Endothelial cell of umbilical vein (primary cell): Measurements from ENCODE around the gene KCNG3. TPM values are rescaled to one million over a fixed set of nuclear protein-coding genes. Genes with fewer than 3 reads are reported as not detected.

Experiments
- BruUV-seq: library from RNA; stranded (reverse); fragments of 400-500 nt; replicated peaks from 2 replicates; lab custom pipeline; 2021; lab: Mats Ljungman, UMichigan
- CTCF ChIA-PET: fragments of 300-600, 350-600 bp; sonication (Branson Sonifier 250); formaldehyde crosslinking; loops from one replicate; lab custom pipeline; 2021; ENCODE audit warnings: antibody characterized with exemption, inconsistent platforms; lab: Charles Lee
- POLR2A ChIA-PET: fragments of 300-600, 350-600 bp; sonication (Branson Sonifier 250); formaldehyde crosslinking; loops from one replicate; lab custom pipeline; 2021; ENCODE audit warnings: antibody characterized with exemption, inconsistent platforms; lab: Charles Lee
- DNase-seq: peaks from one replicate; pipeline ENCODE4 v3.0.0-alpha.2; 2011; ENCODE audit warnings: low read depth, low spot score
- FAIRE-seq: peaks from 2 replicates; lab custom pipeline; 2011; peaks lifted over from hg19 to GRCh38; lab: Jason Lieb, UNC
- H2AFZ ChIP-seq: 2 replicates; pipeline ENCODE4 v1.6.0; 2012; ENCODE audit warnings: low read depth, low read length, control low read depth, inconsistent platforms
- H3K27ac ChIP-seq: 2 replicates; pipeline ENCODE4 v1.5.1; 2011; ENCODE audit warnings: low read depth, mild to moderate bottlenecking, control low read depth, low read length, moderate library complexity; ENCODE audit not compliant: insufficient read depth
- H3K27me3 ChIP-seq, 2 experiments: 2 replicates each; pipeline versions ENCODE4 v1.6.0 to v1.6.1; 2011; ENCODE audit warnings: low read length in 2 of 2, mixed read lengths in 1 of 2; ENCODE audit not compliant: control insufficient read depth in 2 of 2, insufficient read depth in 2 of 2
- H3K36me3 ChIP-seq, 2 experiments: 2 replicates in 1 of 2; 3 replicates in 1 of 2; pipeline ENCODE4 v1.5.1; 2011; ENCODE audit warnings: low read length in 2 of 2, mild to moderate bottlenecking in 1 of 2, moderate library complexity in 1 of 2; ENCODE audit not compliant: control insufficient read depth in 2 of 2, insufficient read depth in 2 of 2; ENCODE audit errors: extremely low read depth in 1 of 2
- H3K4me1 ChIP-seq: 3 replicates; pipeline ENCODE4 v1.5.1; 2011; ENCODE audit warnings: mild to moderate bottlenecking, low read length; ENCODE audit not compliant: control insufficient read depth, insufficient read depth; ENCODE audit errors: extremely low read depth
- H3K4me2 ChIP-seq: 2 replicates; pipeline ENCODE4 v1.6.1; 2011; ENCODE audit warnings: low read length, control low read depth, mixed read lengths; ENCODE audit not compliant: insufficient read depth
- H3K4me3 ChIP-seq, 3 experiments: fragments of 200-600 bp in 1 of 3; sonication (generic), shearing (Covaris generic) in 1 of 3; replicated peaks in 1 of 3; 2 replicates each; pipeline ENCODE4 v1.5.1; 2011 to 2016; ENCODE audit warnings: control low read depth in 3 of 3, low read length in 3 of 3, mild to moderate bottlenecking in 2 of 3, inconsistent platforms in 1 of 3, low read depth in 1 of 3, moderate library complexity in 1 of 3; ENCODE audit not compliant: insufficient read depth in 1 of 3
- H3K79me2 ChIP-seq: 2 replicates; pipeline ENCODE4 v1.6.0; 2012; ENCODE audit warnings: low read length, inconsistent platforms; ENCODE audit not compliant: control insufficient read depth, insufficient read depth
- H3K9ac ChIP-seq: replicated peaks from 2 replicates; pipeline ENCODE3; 2011; ENCODE audit warnings: low read length, control low read depth; ENCODE audit not compliant: insufficient read depth; ENCODE audit errors: extremely low read depth
- H3K9me1 ChIP-seq: replicated peaks from 3 replicates; pipeline ENCODE4 v1.6.0; 2011; ENCODE audit warnings: mild to moderate bottlenecking, low read length; ENCODE audit not compliant: control insufficient read depth, insufficient read depth; ENCODE audit errors: extremely low read depth
- H3K9me3 ChIP-seq: replicated peaks from 2 replicates; pipeline ENCODE4 v1.5.1; 2012; ENCODE audit warnings: low read length, inconsistent platforms; ENCODE audit not compliant: control insufficient read depth, insufficient read depth
- H4K20me1 ChIP-seq: replicated peaks from 2 replicates; pipeline ENCODE3; 2011; ENCODE audit warnings: mild to moderate bottlenecking, low read length; ENCODE audit not compliant: control insufficient read depth, insufficient read depth; ENCODE audit errors: extremely low read depth
- CTCF ChIP-seq, 2 donors: IDR thresholded peaks; 1 replicate in 1 of 2; 2 replicates in 1 of 2; pipeline ENCODE4 v1.5.1; 2011; ENCODE audit warnings: low read length in 2 of 2, mild to moderate bottlenecking in 2 of 2, moderate library complexity in 2 of 2, control low read depth in 1 of 2, inconsistent platforms in 1 of 2, low read depth in 1 of 2; ENCODE audit not compliant: insufficient read depth in 1 of 2; ENCODE audit errors: extremely low read depth in 1 of 2
- EZH2 ChIP-seq: IDR thresholded peaks from 2 replicates; pipeline ENCODE4 v1.6.1; 2012; ENCODE audit warnings: borderline replicate concordance, low read depth, mild to moderate bottlenecking, moderate library complexity, low read length, inconsistent platforms; ENCODE audit not compliant: severe bottlenecking
- FOS ChIP-seq: IDR thresholded peaks from 2 replicates; pipeline ENCODE4 v1.6.1; 2011; ENCODE audit warnings: mild to moderate bottlenecking, low read length, moderate library complexity, borderline replicate concordance; ENCODE audit not compliant: insufficient read depth
- GATA2 ChIP-seq: IDR thresholded peaks from 2 replicates; pipeline ENCODE4 v1.7.0; 2011; ENCODE audit warnings: low read depth, mild to moderate bottlenecking, moderate library complexity, mixed read lengths, low read length; ENCODE audit not compliant: insufficient read length, insufficient read depth
- JUN ChIP-seq: IDR thresholded peaks from 2 replicates; pipeline ENCODE4 v1.6.1; 2011; ENCODE audit warnings: borderline replicate concordance, low read depth; ENCODE audit not compliant: insufficient read length, insufficient read depth
- MAX ChIP-seq: IDR thresholded peaks from 2 replicates; pipeline ENCODE4 v1.6.1; 2011; ENCODE audit not compliant: insufficient read depth, insufficient read length
- MYC ChIP-seq: IDR thresholded peaks from one replicate; pipeline ENCODE4 v1.6.1; 2011; ENCODE audit warnings: mild to moderate bottlenecking, low read depth, low read length
- POLR2A ChIP-seq: IDR thresholded peaks from 2 replicates; pipeline ENCODE4 v1.6.1; 2012; ENCODE audit warnings: low read depth, mild to moderate bottlenecking, control low read depth, low read length
- POLR2AphosphoS5 ChIP-seq: IDR thresholded peaks from 2 replicates; pipeline ENCODE4 v1.6.1; 2012; ENCODE audit warnings: low read depth, mild to moderate bottlenecking, control low read depth, low read length, moderate library complexity; ENCODE audit not compliant: insufficient read depth
- dilution Hi-C: fragments of 300-500 bp; cut with MboI; formaldehyde crosslinking; loops from one replicate; pipeline ENCODE4 v1.15.0; 2019; ENCODE audit warnings: low sequenced_read_pairs; ENCODE audit not compliant: extremely low pct_ligation_motif_present
- intact Hi-C: fragments of 100-400 bp; cut with micrococcal nuclease; formaldehyde crosslinking; loops from one replicate; pipeline ENCODE4 v1.10.0; 2022
- polyA plus RNA-seq, 4 experiments: library from polyadenylated mRNA; depleted of rRNA in 3 of 4; stranded (reverse) in 3 of 4; unstranded in 1 of 4; fragments of >200 nt; gene quantifications; 2 replicates each; pipeline versions ENCODE4 v1.2.1 to v1.2.3, GENCODE V29; 2011 to 2012; ENCODE audit warnings: missing spikeins in 1 of 4
- total RNA-seq: library from RNA; stranded (reverse); gene quantifications from 2 replicates; pipeline ENCODE4 v1.2.3, GENCODE V29; 2021

Gene KCNG3
- total and polyA plus RNA-seq, 2 donors (not counting 3 experiments of a cell fraction or from before 2014, with no cell fraction given) = 0.15 TPM; not detected in 1

GRCh38 chr2:42510191-42510590 is 16.4 kb upstream of the KCNG3 start:
- Histone ChIP-seq H3K9ac (no peak overlapping the region), H3K4me3 (no peak overlapping the region), H2AFZ (no peak overlapping the region), H3K4me1 (peaks cover 7% of the 10 kb centered on the region), H3K27ac (no peak overlapping the region), H3K27me3 (no peaks in the 10 kb centered on the region), H3K79me2 (no peaks in the 10 kb centered on the region), H3K4me2 (peak overlapping the region; percentile 6), H3K36me3 (no peaks in the 10 kb centered on the region), H3K9me3 (no peaks in the 10 kb centered on the region), H3K9me1 (no peaks in the 10 kb centered on the region), H4K20me1 (no peaks in the 10 kb centered on the region)
- DNase-seq (no peak), FAIRE-seq (no peak)
- TF ChIP-seq EZH2 (no peak), MYC (no peak), GATA2 (no peak), POLR2A (no peak), POLR2AphosphoS5 (no peak), CTCF (IDR thresholded peaks at IDR 0.05; ENCODE audit: extremely low read depth in 1 of 2, insufficient read depth in 1 of 2, low read depth in 1 of 2, low read length in 2 of 2) (no peak), JUN (no peak), FOS (no peak), MAX (no peak)
- intact Hi-C loops (loop anchor here (2.0 kb wide), 1 partner anchor 15 kb away; no protein-coding TSS in a partner anchor), dilution Hi-C loops (no loop called here)
- POLR2A ChIA-PET = no interaction called here
- CTCF ChIA-PET = interaction anchor here (0.7 to 1.5 kb wide), 5 partner anchors 8 to 259 kb away, joined by 3 to 6 read pairs (median 4); partner anchors contain the start of gene KCNG3
- BruUV-seq = no TSS peak
